Brain microvascular endothelial cell (primary cell): ENCODE measurements around the gene FOXG1.

Source experiments
- DNase-seq: peaks from one replicate; pipeline ENCODE4 v3.0.0-alpha.2; 2020
- H3K27ac ChIP-seq: fragments of 250-450 bp; sonication (Bioruptor Pico); 2 replicates; pipeline ENCODE4 v1.5.1; 2020; ENCODE audit warnings: mild to moderate bottlenecking, moderate library complexity
- H3K27me3 ChIP-seq: fragments of 250-450 bp; sonication (Bioruptor Pico); replicated peaks from 2 replicates; pipeline ENCODE4 v1.5.1; 2020; ENCODE audit warnings: mild to moderate bottlenecking
- H3K36me3 ChIP-seq: fragments of 250-450 bp; sonication (Bioruptor Pico); replicated peaks from 2 replicates; pipeline ENCODE4 v1.5.1; 2020; ENCODE audit warnings: mild to moderate bottlenecking
- H3K4me3 ChIP-seq: 2 replicates; pipeline ENCODE4 v1.5.1; 2011; ENCODE audit warnings: low read depth, mild to moderate bottlenecking, control low read depth, low read length, moderate library complexity
- CTCF ChIP-seq: IDR thresholded peaks from 2 replicates; pipeline ENCODE4 v1.5.1; 2011; ENCODE audit warnings: low read depth, mild to moderate bottlenecking, moderate library complexity, low read length, control low read depth, inconsistent platforms; ENCODE audit errors: missing control alignments
- in situ Hi-C: cut with HindIII; loops from 2 replicates; pipeline ENCODE4 v1.10.0; 2017; ENCODE audit warnings: low sequenced_read_pairs, low pct_ligation_motif_present

The FOXG1 gene

GRCh38 chr14:28772613-28773012 lies 6.0 kb downstream of the FOXG1 start:
- no peak for TF ChIP-seq CTCF
- no peak overlapping the region for H3K4me3 ChIP-seq
- no peaks in the 10 kb centered on the region for H3K36me3 ChIP-seq
- no peak for DNase-seq
- peaks cover 38% of the 10 kb centered on the region for H3K27me3 ChIP-seq
- no peak overlapping the region for H3K27ac ChIP-seq
- in situ Hi-C loops: loop anchor here (25.0 kb wide), 1 partner anchor 765 kb away; no protein-coding TSS in a partner anchor

DNA sequence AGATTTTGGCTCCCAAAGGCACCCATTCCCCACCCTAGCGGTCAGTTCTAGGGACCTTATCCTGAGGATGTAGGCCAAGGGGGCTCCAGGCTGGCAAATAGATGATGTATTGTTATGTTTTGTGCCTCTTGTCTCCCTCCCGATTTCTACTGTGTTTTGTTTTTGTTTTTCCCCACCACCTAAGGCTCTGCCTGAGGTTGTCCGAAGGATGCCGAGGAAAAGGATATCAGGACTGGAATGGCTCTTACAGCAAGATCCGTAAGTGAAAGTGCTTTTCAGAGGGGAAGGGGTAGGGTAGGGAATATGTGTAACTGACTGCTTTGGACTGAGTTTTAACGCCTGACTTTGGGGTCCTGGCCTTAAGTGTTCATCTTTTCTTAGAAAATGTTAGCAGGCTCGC lies 6.6 kb downstream of the FOXG1 start:
- no peak overlapping the region for H3K4me3 ChIP-seq
- no peak overlapping the region for H3K27ac ChIP-seq
- no peaks in the 10 kb centered on the region for H3K36me3 ChIP-seq
- no peak for TF ChIP-seq CTCF
- in situ Hi-C loops: loop anchor here (25.0 kb wide), 1 partner anchor 764 kb away; no protein-coding TSS in a partner anchor
- H3K27me3 ChIP-seq: peaks cover 33% of the 10 kb centered on the region
- no peak for DNase-seq

DNA sequence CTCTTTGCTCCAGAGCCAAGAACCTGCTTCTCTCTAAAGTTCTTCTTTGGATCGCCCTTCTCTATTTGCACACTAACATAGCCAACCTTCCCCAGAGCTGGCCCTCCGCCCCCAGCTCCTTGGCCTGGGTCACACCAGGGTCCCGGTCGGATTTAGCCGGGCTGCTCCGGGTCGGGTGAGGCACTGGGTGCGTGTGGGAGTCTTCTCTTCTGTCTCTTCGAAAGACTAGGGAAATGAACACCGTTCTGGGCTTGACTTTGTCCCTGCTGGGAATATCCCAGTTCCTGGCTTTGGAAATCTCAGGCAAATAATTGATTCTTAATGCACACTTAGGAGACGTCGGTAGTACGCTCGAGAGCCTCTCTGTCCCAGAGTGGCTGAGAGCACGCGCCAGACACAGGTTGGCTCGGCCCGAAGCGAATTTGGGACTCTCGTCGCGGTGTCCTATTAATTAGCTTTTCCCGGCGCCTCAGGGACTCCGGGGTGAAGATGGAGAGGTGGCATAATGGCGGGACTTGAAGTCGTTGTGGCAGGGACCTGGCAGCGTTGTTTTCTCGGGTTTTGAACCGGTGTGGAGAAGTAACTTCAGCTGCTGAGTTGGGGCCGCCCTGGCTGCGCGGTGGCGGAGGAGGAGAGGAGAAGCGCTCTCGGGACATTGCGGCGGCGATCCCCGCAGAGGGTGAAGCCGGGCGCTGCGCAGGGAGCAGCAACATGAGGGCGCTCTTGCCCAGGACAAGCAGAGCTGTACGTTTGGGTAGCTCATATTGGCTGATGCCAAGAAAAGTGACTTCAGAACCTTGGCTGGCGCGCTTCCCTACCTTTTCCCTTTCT lies 7.5 kb downstream of the FOXG1 start:
- Histone ChIP-seq H3K4me3 (no peak overlapping the region), H3K36me3 (no peaks in the 10 kb centered on the region), H3K27ac (no peak overlapping the region), H3K27me3 (peaks cover 26% of the 10 kb centered on the region)
- no peak for DNase-seq
- peak; percentile 71 for TF ChIP-seq CTCF
- in situ Hi-C loops: loop anchor here (25.0 kb wide), 1 partner anchor 763 kb away; no protein-coding TSS in a partner anchor

DNA sequence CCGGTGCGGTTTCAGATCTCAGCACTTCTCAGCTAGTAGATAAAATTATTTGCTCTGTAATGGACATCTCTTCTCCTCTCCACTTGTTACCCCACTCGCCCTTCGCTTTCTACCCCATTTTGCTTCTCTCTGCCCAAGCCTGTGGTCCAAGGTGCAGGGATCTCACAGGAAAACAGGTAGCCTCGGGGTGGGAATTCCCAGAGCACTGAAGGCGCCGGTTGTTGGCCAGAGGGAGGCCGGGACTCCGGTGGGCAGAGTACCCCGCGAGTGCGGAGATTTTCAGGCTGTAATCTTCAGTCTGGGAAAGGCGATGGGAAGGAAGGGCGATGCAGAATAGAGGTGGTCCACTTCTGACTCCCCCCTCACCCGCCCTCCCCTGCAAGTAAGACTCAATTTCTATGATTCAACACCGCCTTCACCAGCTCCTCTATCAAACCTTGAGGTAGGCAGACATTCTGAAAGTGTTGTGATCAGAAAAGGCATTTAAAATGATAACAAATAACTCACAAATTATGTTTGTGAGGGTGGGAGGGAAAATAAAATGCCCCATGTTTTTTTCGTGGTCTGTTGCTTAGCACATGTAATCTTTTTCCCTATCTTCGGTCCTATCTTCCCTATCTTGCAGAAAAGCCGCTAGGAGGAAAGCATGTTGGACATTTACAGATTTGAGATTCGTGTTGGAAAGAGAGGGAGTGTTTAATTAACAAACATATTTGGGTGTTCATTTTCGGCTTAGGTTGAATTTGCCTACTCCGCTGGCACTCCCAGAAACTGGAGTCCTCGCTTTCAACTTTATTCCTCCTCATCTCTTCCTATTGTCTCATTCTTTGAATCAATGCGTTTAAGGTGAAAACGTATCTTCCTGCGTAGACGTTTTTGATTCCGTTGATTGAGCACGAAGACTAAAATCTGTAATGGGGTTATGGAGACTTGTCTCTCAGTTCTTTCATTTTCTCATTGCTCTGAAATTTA lies 8.5 kb downstream of the FOXG1 start:
- H3K27ac ChIP-seq: no peak overlapping the region
- DNase-seq: no peak
- TF ChIP-seq CTCF: no peak
- H3K4me3 ChIP-seq: no peak overlapping the region
- in situ Hi-C loops: loop anchor here (25.0 kb wide), 1 partner anchor 762 kb away; no protein-coding TSS in a partner anchor
- no peaks in the 10 kb centered on the region for H3K36me3 ChIP-seq
- peaks cover 26% of the 10 kb centered on the region for H3K27me3 ChIP-seq

DNA sequence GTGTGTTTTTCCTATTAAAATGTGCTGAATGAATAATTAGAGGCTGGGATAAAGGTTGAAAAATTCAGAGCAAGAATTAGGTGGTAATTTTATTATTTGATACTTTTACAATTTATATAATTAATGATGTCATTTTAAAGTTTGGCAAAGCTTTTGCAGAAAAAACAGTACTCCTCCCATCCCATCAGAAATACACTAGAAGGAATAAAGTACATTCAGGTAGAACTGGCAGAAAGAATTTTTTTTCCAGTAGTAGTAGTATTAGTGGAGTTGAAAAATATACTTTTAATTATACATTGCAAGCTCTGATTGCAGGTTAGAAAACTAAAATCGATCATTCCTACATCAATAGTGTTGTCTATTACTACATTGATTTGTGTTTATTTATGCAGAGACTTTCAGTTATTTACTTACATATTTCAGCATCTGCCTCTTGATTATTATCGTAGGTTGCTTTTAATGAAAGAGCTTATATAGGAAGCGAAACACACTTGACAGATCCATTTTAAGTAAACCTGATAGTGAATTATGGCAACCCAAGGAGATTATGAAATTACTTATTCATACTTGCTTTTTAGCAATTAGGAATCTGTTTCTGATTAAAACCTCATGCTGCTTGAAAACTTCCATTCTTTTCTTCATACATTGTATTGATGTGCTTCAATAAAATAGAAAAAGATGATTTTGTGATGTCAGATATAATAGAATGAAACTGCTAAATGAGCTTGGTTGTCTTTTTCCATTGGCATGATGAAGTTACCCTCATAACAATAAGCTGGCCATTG lies 10.1 kb downstream of the FOXG1 start:
- H3K27ac ChIP-seq: no peak overlapping the region
- no peaks in the 10 kb centered on the region for H3K36me3 ChIP-seq
- no peak for DNase-seq
- H3K4me3 ChIP-seq: no peak overlapping the region
- no peak for TF ChIP-seq CTCF
- H3K27me3 ChIP-seq: peaks cover 26% of the 10 kb centered on the region
- in situ Hi-C loops: no loop called here
